NCI-H1105 treated with DMSO at 0.1 percent for 48 hours (cell line): ENCODE results near the gene RPS4Y2.

Experiments used
- DNase-seq: peaks from one replicate; lab custom pipeline; 2025; lab: John Stamatoyannopoulos, UW

Gene RPS4Y2

DNA sequence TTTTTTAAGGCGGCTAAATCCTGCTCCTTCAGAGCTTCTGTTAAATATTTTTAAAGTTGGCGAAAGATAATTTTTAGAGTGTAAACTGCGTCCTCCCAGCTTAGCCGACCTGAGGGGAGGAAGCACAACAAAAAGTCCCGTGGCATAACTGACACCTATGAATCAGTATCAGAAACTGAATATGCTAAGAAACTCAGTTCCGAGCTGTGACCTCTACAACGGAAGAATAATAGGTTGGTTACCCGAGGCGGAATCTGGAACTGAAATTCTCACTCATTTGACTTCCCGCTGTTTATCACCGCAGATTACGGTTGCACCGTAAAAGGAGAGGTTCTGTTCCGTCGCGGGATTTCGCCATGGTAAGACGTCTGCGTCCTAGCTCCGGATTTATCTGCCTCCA lies at the start of gene RPS4Y2:
Gene RPS4Y2, plus strand, starts transcription at position 301 of the 400 bp plus-strand sequence. Its CDS starts 56 bp downstream, at position 357.
- no peak for DNase-seq

GRCh38 chrY:20714391-20714790 lies 41.5 kb upstream of the RPS4Y2 start:
- DNase-seq, result no peak

GRCh38 chrY:20726184-20726907 lies 29.6 kb upstream of the RPS4Y2 start:
- no peak for DNase-seq

GRCh38 chrY:20735200-20735599 lies 20.7 kb upstream of the RPS4Y2 start:
- no peak for DNase-seq

- no peak for DNase-seq
These were observed 16.1 kb upstream of the RPS4Y2 start for GRCh38 chrY:20739806-20740205.

DNA sequence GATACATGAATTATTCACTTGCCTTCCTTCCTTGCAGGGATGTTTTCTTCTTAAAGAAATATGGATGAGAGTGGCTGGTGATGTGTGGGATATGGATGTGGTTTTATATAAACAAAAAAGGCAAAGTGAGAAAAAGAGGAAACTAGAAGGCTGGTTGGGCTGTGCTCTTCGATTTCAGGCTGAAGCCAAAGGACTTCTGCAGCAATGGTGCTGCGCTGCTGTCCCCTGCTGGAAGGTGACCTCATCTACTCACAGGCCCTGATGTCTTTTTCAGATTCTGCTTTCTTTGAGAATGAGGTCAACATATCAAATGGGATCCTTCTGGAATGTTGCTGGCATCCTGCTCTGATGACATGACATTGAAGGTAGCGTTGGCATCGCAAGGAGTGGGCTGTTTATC lies 15.3 kb upstream of the RPS4Y2 start:
- DNase-seq, result no peak

GRCh38 chrY:20745060-20745459 lies 10.8 kb upstream of the RPS4Y2 start:
- DNase-seq, result no peak

DNA sequence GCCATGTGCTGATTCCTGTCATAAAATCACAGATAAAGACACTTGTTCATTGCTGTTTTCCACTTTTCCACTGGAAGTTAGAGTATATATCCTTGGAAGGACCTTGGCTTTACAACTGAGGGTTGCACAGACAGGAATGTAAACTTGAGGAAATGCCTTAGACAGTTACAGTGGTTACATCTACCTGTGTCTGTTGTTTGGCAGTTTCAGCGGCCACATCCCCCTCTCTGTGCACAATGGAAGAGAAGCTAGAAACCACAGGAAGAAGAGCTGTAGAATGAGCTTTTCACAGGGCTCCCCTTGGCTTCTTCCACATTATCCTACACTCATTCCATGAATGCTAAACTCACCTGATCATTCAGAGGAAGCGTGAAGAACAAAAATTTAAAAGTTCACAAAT lies 9.0 kb upstream of the RPS4Y2 start:
- DNase-seq, result no peak

DNA sequence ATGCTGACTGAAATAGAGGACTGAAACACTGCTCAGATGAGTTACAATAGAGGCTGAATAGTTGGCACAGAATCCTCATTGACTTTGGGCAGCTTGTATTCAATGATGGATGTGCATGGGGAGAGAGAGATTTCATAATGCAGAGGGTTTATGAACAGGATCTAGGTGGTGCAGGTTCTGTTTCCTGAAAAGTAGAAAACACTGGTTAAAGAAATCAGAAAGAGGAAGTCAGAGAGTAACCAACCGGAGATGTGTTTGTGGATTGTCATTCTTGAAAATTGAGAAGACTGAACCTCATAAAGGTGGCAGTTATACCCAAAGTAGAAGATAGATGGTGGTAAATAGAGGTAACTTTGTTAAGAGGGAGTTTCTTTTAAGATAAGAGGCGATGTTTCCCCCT lies 8.0 kb downstream of the RPS4Y2 start:
- no peak for DNase-seq

DNA sequence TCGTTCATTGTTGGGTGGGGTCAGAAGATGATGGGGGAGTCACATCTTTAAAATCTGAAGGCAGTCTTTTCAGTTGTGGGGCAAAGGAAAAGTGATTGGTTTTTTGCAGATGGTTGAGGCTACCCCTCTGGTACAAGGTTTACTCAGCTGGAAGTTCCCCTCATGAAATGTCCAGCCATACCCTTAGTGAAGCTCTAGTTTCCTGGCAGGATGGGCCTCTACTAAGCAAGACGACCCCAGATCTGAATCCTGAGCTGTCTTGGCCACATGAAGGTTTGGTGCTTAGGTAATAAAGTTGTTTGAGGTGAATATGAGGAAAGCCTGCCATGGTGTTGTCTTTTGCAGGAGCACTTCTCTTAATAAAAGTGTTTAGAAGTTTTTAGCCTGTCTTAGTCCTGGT lies 9.2 kb downstream of the RPS4Y2 start:
- DNase-seq, result no peak

GRCh38 chrY:20770755-20771154 lies 14.8 kb downstream of the RPS4Y2 start:
- DNase-seq, result no peak

DNA sequence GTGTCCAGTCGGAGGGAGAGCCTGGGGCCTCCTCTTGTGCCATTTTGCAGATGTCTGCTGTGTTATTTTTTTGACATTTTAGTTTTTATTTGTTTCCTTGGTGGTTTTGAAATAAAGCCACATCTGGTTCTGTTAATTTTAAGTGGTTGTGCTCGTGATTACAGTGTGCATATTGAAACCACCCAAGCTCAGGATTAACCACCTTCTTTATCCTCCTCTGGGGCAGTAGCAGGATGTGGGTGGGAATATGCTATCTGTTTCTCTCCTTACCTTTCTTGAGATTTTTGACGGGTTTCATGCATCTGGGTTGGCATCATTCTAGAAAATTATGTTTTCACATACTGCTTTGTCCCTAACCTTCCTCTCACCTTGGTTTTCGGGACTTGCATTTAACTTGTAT lies 20.2 kb downstream of the RPS4Y2 start:
- no peak for DNase-seq

- DNase-seq, result no peak
These were observed 24.3 kb downstream of the RPS4Y2 start for GRCh38 chrY:20780104-20780654.

DNA sequence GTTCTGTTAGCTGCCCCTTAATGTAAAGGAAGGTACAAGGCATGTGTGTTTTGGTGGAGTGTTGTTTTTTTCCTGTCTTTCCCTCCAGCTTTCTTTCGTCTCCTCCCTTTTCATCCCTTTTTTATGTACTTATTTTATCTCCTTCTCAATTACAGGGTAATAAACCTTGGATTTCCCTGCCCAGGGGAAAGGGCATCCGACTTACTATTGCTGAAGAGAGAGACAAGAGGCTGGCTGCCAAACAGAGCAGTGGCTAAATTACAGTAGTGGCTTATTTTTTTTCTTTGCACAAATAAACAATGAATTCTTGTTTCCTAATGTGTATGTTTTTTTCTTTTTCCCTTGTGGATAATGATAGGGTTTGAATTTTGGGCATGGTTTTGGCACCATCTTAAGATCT lies 24.9 kb downstream of the RPS4Y2 start:
- no peak for DNase-seq

DNA sequence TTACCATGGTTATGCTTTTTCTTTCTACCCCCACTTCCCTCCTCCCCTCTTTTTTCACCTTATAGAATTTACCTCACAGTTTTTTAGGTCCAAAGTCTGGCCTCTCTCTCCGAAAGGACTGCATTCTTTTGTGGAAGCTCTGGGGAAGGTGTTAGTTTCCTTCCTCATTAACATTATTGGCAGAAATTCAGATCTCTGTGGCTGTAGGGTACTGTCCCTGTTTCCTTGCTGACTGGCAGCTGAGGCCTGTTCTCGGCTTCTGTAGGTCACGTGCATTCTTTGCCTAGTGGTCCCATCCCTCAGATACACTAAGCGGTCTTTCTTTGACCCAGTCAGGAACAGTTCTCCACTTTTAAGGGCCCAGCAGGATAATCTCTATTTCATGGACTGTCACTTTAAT lies 25.5 kb downstream of the RPS4Y2 start:
- DNase-seq, result no peak

- DNase-seq, result no peak
These were observed 29.1 kb downstream of the RPS4Y2 start for GRCh38 chrY:20784965-20785364.

DNA sequence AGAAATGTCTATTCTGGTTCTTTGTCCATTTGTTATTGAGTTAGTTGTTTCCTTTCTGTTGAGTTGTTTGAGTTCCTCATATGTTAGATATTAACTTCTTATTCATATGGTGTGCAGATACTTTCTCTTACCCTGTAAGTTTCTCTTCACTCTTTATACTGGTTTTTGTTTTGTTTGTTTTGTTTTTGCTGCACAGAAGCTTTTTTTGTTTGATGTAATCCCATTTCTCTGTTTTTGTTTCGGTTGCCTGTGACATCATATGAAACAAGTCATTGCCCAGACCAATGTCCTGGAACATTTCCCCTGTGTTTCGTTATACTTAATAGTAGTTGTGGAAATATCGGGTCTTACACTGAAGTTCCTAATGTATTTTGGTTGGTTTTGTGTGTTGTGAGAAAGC lies 31.2 kb downstream of the RPS4Y2 start:
- DNase-seq, result no peak

GRCh38 chrY:20798351-20799049 lies 42.6 kb downstream of the RPS4Y2 start:
- DNase-seq, result no peak

- no peak for DNase-seq
These were observed 46.8 kb downstream of the RPS4Y2 start for GRCh38 chrY:20802659-20803058.

DNA sequence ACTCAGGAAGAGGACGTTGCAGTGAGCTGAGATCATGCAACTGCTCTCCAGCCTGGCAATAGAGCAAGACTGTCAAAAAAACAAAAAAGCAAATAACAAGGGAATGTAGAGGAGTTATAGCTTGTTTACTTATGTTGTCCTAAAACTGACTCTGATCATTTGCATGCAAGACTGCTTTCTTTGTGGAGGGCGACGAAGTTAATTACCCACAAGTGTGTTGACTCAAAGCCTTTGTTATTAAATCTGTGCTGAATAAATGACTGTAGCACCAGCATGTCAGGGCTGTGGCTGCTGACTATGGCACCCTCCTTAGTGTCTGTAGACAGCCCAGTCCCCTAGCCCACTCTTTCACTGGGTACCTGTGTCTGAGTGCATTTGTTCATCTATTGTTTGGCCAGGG lies 50.3 kb downstream of the RPS4Y2 start:
- DNase-seq, result no peak

- DNase-seq, result no peak
These were observed 57.6 kb downstream of the RPS4Y2 start for GRCh38 chrY:20813459-20813858.

- no peak for DNase-seq
These were observed 58.9 kb downstream of the RPS4Y2 start for GRCh38 chrY:20814794-20815193.

GRCh38 chrY:20817067-20817466 lies 61.2 kb downstream of the RPS4Y2 start:
- DNase-seq, result no peak
